IMR-90 (cell line): Measurements from ENCODE around the gene TRAF3IP3. TPM values are rescaled to one million over a fixed set of nuclear protein-coding genes. Genes with fewer than 3 reads are reported as not detected.

ENCODE experiments used
- ATAC-seq: fragments of 200-7000 bp; cut with Tn5 transposase; 2 replicates; pipeline ENCODE4 v1.9.1; 2020; ENCODE audit warnings: low read depth, mild to moderate bottlenecking, moderate library complexity
- BruUV-seq: library from RNA; stranded (reverse); fragments of 400-500 nt; replicated peaks from 2 replicates; lab custom pipeline; 2021; lab: Mats Ljungman, UMichigan
- CTCF ChIA-PET: fragments of 300-600 bp; formaldehyde crosslinking; extraction: SDS; loops from one replicate; lab custom pipeline; 2021; ENCODE audit warnings: antibody characterized with exemption; lab: Yijun Ruan, JAX
- POLR2A ChIA-PET: fragments of 300-600 bp; sonication (Branson Sonifier 250); formaldehyde crosslinking; loops from one replicate; lab custom pipeline; 2022; ENCODE audit warnings: antibody characterized with exemption; ENCODE audit not compliant: unreplicated experiment; lab: Charles Lee
- DNase-seq: peaks from one replicate; pipeline ENCODE4 v3.0.0; 2013
- H2AFZ ChIP-seq: replicated peaks from 2 replicates; pipeline ENCODE3; 2013; ENCODE audit warnings: low read length, mild to moderate bottlenecking; ENCODE audit not compliant: poor library complexity
- H2AK5ac ChIP-seq: 2 replicates; pipeline ENCODE4 v1.6.1; 2013; ENCODE audit warnings: low read depth, low read length, inconsistent platforms
- H2AK9ac ChIP-seq: replicated peaks from 2 replicates; pipeline ENCODE3; 2013; ENCODE audit warnings: mild to moderate bottlenecking, low read depth, low read length, moderate library complexity; ENCODE audit not compliant: poor library complexity
- H2BK120ac ChIP-seq: 2 replicates; pipeline ENCODE4 v1.6.1; 2013; ENCODE audit warnings: low read depth, low read length, inconsistent platforms
- H2BK15ac ChIP-seq: 3 replicates; pipeline ENCODE4 v1.6.1; 2013; ENCODE audit warnings: low read depth, low read length, inconsistent platforms
- H2BK20ac ChIP-seq: 2 replicates; pipeline ENCODE4 v1.6.1; 2013; ENCODE audit warnings: low read depth, mild to moderate bottlenecking, inconsistent platforms, low read length, moderate library complexity
- H2BK5ac ChIP-seq: 2 replicates; pipeline ENCODE4 v1.6.1; 2013; ENCODE audit warnings: mild to moderate bottlenecking, low read depth, low read length, inconsistent platforms; ENCODE audit not compliant: poor library complexity, severe bottlenecking
- H3K14ac ChIP-seq: replicated peaks from 2 replicates; pipeline ENCODE4 v1.6.1; 2013; ENCODE audit warnings: low read depth, low read length, inconsistent platforms
- H3K18ac ChIP-seq: 2 replicates; pipeline ENCODE4 v1.6.1; 2013; ENCODE audit warnings: low read depth, low read length, control low read depth
- H3K23ac ChIP-seq: 2 replicates; pipeline ENCODE4 v1.6.1; 2013; ENCODE audit warnings: low read depth, low read length, inconsistent platforms
- H3K27ac ChIP-seq: 2 replicates; pipeline ENCODE4 v1.5.1; 2013; ENCODE audit warnings: mild to moderate bottlenecking, control low read depth, low read length; ENCODE audit not compliant: insufficient read depth
- H3K27me3 ChIP-seq: 2 replicates; pipeline ENCODE4 v1.6.1; 2013; ENCODE audit warnings: low read length; ENCODE audit not compliant: control insufficient read depth, insufficient read depth
- H3K36me3 ChIP-seq: 2 replicates; pipeline ENCODE4 v1.6.1; 2013; ENCODE audit warnings: low read length, mixed read lengths; ENCODE audit not compliant: control insufficient read depth, insufficient read depth
- H3K4ac ChIP-seq: 2 replicates; pipeline ENCODE4 v1.6.1; 2013; ENCODE audit warnings: low read depth, low read length, inconsistent platforms
- H3K4me1 ChIP-seq: 2 replicates; pipeline ENCODE4 v1.6.1; 2013; ENCODE audit warnings: low read length, mixed read lengths; ENCODE audit not compliant: control insufficient read depth, insufficient read depth
- H3K4me2 ChIP-seq: 2 replicates; pipeline ENCODE4 v1.6.1; 2013; ENCODE audit warnings: low read depth, mild to moderate bottlenecking, control low read depth, low read length, moderate library complexity
- H3K4me3 ChIP-seq: 2 replicates; pipeline ENCODE4 v1.5.1; 2013; ENCODE audit warnings: low read depth, mild to moderate bottlenecking, control low read depth, low read length, moderate library complexity; ENCODE audit not compliant: insufficient read depth
- H3K56ac ChIP-seq: 2 replicates; pipeline ENCODE4 v1.6.1; 2013; ENCODE audit warnings: low read length, inconsistent platforms; ENCODE audit not compliant: insufficient read depth; ENCODE audit errors: extremely low read depth
- H3K79me1 ChIP-seq, 2 experiments: 2 replicates each; pipeline ENCODE4 v1.6.1; 2013; ENCODE audit warnings: low read length in 2 of 2, inconsistent platforms in 1 of 2, low read depth in 1 of 2
- H3K9ac ChIP-seq: 2 replicates; pipeline ENCODE4 v1.6.1; 2013; ENCODE audit warnings: low read depth, low read length, control low read depth
- H3K9me1 ChIP-seq: 2 replicates; pipeline ENCODE4 v1.6.1; 2013; ENCODE audit warnings: low read length, inconsistent platforms; ENCODE audit not compliant: insufficient read depth
- H3K9me3 ChIP-seq: 2 replicates; pipeline ENCODE4 v1.6.1; 2013; ENCODE audit warnings: low read length; ENCODE audit not compliant: control insufficient read depth, insufficient read depth
- H4K20me1 ChIP-seq: 2 replicates; pipeline ENCODE4 v1.6.1; 2013; ENCODE audit warnings: low read length, inconsistent platforms; ENCODE audit not compliant: insufficient read depth
- H4K5ac ChIP-seq: 2 replicates; pipeline ENCODE4 v1.6.1; 2013; ENCODE audit warnings: mild to moderate bottlenecking, low read depth, low read length, control low read depth
- H4K8ac ChIP-seq, 2 experiments: 2 replicates each; pipeline ENCODE4 v1.6.1; 2013; ENCODE audit warnings: low read depth in 2 of 2, low read length in 2 of 2, control low read depth in 1 of 2, inconsistent platforms in 1 of 2
- H4K91ac ChIP-seq: 2 replicates; pipeline ENCODE4 v1.6.1; 2013; ENCODE audit warnings: low read depth, low read length, inconsistent platforms; ENCODE audit not compliant: insufficient read depth
- CEBPB ChIP-seq: IDR thresholded peaks from 2 replicates; pipeline ENCODE4 v1.6.1; 2012; ENCODE audit warnings: low read depth, low read length, improper control_type of control experiment
- CHD1 ChIP-seq: IDR thresholded peaks from 2 replicates; pipeline ENCODE4 v1.6.1; 2012; ENCODE audit warnings: low read depth, low read length, improper control_type of control experiment
- FOS ChIP-seq: fragments of 150-350 bp; IDR thresholded peaks from 2 replicates; pipeline ENCODE4 v1.6.1; 2016; ENCODE audit warnings: low read depth, low read length
- NFE2L2 ChIP-seq: fragments of 150-350 bp; IDR thresholded peaks from 2 replicates; pipeline ENCODE4 v1.6.1; 2016; ENCODE audit warnings: low read depth, mild to moderate bottlenecking, low read length
- POLR2A ChIP-seq: IDR thresholded peaks from 2 replicates; pipeline ENCODE4 v1.6.1; 2012; ENCODE audit warnings: mild to moderate bottlenecking, low read depth, low read length
- RAD21 ChIP-seq: IDR thresholded peaks from 2 replicates; pipeline ENCODE4 v1.6.1; 2012; ENCODE audit warnings: low read length, improper control_type of control experiment
- RFX5 ChIP-seq: IDR thresholded peaks from 2 replicates; pipeline ENCODE4 v1.8.0; 2012; ENCODE audit warnings: low read depth, mild to moderate bottlenecking, low read length, moderate library complexity
- WGBS, 2 experiments: methylation state at CpG; one replicate each; pipeline versions ENCODE4 v1.1.5 to v1.1.7; 2013; ENCODE audit warnings: missing lambda C conversion rate in 2 of 2; ENCODE audit not compliant: insufficient read length in 1 of 2; ENCODE audit errors: extremely low coverage in 2 of 2; 5-methylcytosine and 5-hydroxymethylcytosine counted together
- dilution Hi-C: fragments of 300-500 bp; cut with HindIII; formaldehyde crosslinking; loops from one replicate; pipeline ENCODE4 v1.14.3; 2018; ENCODE audit warnings: low sequenced_read_pairs; ENCODE audit not compliant: unreplicated experiment
- in situ Hi-C: fragments of 300-500 bp; cut with MboI; formaldehyde crosslinking; loops from 3 replicates; pipeline ENCODE4 v1.14.3; 2019; ENCODE audit warnings: low sequenced_read_pairs, inconsistent platforms, mixed read lengths
- intact Hi-C: fragments of 100-400 bp; cut with micrococcal nuclease; formaldehyde crosslinking; loops from 2 replicates; pipeline ENCODE4 v1.10.0; 2022
- polyA plus RNA-seq, 3 experiments: library from polyadenylated mRNA; depleted of rRNA; stranded (reverse); fragments of >200 nt; gene quantifications; 2 replicates each; pipeline ENCODE4 v1.2.3, GENCODE V29; 2012; ENCODE audit warnings: low replicate concordance in 1 of 3
- total RNA-seq: library from RNA; depleted of rRNA; stranded (reverse); fragments of >200 nt; gene quantifications from 2 replicates; pipeline ENCODE4 v1.2.3, GENCODE V29; 2012
- TF ChIP-seq, protein P1 (sequence below): fragments of 150-350 bp; IDR thresholded peaks from 2 replicates; pipeline ENCODE4 v1.6.1; 2017; ENCODE audit warnings: mild to moderate bottlenecking, antibody characterized with exemption, low read length, low read depth
- TF ChIP-seq, protein P2 (sequence below): conservative IDR thresholded peaks from 2 replicates; pipeline ENCODE4 v1.5.1; 2012; ENCODE audit warnings: mild to moderate bottlenecking, low read depth, low read length, improper control_type of control experiment
- TF ChIP-seq, protein P3 (sequence below): fragments of 150-350 bp; IDR thresholded peaks from 2 replicates; pipeline ENCODE4 v1.6.1; 2016; ENCODE audit warnings: low read depth, mild to moderate bottlenecking, low read length, moderate library complexity, borderline replicate concordance

The TRAF3IP3 gene
- total and polyA plus RNA-seq, 2 of the 4 experiments (the other 2 are of a cell fraction), result 0.12 to 0.18 TPM

DNA sequence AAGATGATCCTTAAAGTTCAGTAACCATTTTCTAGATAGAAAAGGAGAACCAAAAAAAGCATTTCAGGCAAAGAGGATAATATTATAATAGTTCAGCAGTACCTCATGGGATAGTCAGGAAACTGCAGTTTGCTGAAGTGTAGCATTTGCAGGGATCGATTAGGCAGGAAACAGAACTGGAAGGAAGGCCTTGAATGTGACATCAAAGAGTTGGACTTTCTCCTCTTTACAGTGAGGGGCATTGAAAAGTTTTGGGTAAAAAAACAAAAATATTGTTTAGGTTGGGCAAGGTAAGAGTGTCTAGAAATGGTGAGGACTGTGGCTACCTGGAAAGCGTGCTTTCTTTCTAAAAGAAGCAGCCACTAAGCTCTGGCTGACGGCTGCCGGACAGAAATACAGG, 58.0 kb downstream of the TRAF3IP3 start:
- Histone ChIP-seq H3K9me1 (no peaks in the 10 kb centered on the region), H3K9ac (no peak overlapping the region), H3K14ac (no peak overlapping the region), H3K4ac (no peak overlapping the region), H2AK5ac (no peak overlapping the region), H2AK9ac (no peak overlapping the region), H2BK120ac (no peak overlapping the region), H3K27ac (no peak overlapping the region), H2BK20ac (no peak overlapping the region), H3K36me3 (no peaks in the 10 kb centered on the region), H4K20me1 (no peaks in the 10 kb centered on the region), H3K56ac (no peak overlapping the region), H2AFZ (no peak overlapping the region), H4K91ac (no peak overlapping the region), H3K4me1 (no peaks in the 10 kb centered on the region), H3K27me3 (no peaks in the 10 kb centered on the region), H3K9me3 (no peaks in the 10 kb centered on the region), H2BK5ac (no peak overlapping the region), H3K4me2 (no peak overlapping the region), H3K79me1 (no peaks in the 10 kb centered on the region), H3K23ac (no peak overlapping the region), H2BK15ac (no peak overlapping the region), H4K5ac (no peak overlapping the region), H3K4me3 (no peak overlapping the region), H4K8ac (no peak overlapping the region), H3K18ac (no peak overlapping the region)
- CTCF ChIA-PET, result interaction anchor here (1.5 kb wide), 1 partner anchor 9 kb away, joined by 7 read pairs; no protein-coding TSS in a partner anchor
- 71% methylated on average over 1 of the region's 4 CpGs; no CpG with 5 or more reads in 1 of the 2 experiments for WGBS, 2 experiments
- TF ChIP-seq RAD21 (no peak), CEBPB (no peak), POLR2A (no peak), FOS (no peak), CHD1 (no peak), RFX5 (no peak), NFE2L2 (no peak)
- TF ChIP-seq, protein P1, sequence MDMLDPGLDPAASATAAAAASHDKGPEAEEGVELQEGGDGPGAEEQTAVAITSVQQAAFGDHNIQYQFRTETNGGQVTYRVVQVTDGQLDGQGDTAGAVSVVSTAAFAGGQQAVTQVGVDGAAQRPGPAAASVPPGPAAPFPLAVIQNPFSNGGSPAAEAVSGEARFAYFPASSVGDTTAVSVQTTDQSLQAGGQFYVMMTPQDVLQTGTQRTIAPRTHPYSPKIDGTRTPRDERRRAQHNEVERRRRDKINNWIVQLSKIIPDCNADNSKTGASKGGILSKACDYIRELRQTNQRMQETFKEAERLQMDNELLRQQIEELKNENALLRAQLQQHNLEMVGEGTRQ, result no peak
- TF ChIP-seq, protein P2, sequence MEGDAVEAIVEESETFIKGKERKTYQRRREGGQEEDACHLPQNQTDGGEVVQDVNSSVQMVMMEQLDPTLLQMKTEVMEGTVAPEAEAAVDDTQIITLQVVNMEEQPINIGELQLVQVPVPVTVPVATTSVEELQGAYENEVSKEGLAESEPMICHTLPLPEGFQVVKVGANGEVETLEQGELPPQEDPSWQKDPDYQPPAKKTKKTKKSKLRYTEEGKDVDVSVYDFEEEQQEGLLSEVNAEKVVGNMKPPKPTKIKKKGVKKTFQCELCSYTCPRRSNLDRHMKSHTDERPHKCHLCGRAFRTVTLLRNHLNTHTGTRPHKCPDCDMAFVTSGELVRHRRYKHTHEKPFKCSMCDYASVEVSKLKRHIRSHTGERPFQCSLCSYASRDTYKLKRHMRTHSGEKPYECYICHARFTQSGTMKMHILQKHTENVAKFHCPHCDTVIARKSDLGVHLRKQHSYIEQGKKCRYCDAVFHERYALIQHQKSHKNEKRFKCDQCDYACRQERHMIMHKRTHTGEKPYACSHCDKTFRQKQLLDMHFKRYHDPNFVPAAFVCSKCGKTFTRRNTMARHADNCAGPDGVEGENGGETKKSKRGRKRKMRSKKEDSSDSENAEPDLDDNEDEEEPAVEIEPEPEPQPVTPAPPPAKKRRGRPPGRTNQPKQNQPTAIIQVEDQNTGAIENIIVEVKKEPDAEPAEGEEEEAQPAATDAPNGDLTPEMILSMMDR, result no peak
- TF ChIP-seq, protein P3, sequence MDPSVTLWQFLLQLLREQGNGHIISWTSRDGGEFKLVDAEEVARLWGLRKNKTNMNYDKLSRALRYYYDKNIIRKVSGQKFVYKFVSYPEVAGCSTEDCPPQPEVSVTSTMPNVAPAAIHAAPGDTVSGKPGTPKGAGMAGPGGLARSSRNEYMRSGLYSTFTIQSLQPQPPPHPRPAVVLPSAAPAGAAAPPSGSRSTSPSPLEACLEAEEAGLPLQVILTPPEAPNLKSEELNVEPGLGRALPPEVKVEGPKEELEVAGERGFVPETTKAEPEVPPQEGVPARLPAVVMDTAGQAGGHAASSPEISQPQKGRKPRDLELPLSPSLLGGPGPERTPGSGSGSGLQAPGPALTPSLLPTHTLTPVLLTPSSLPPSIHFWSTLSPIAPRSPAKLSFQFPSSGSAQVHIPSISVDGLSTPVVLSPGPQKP, result no peak
- no peak for ATAC-seq
- in situ Hi-C loops, result no loop called here
- DNase-seq, result no peak
- intact Hi-C loops, result no loop called here
- dilution Hi-C loops, result loop anchor here (25.0 kb wide), 1 partner anchor 173 kb away; no protein-coding TSS in a partner anchor
- POLR2A ChIA-PET, result no interaction called here
- no TSS peak for BruUV-seq
